Nephron progenitor cell (in vitro differentiated cells): ENCODE data around the gene ASB9.
"Not testable (repeated sequence)": the region's sequence is repeated elsewhere in the genome, so short reads cannot be mapped to it uniquely, and the experiment has no call there.

ENCODE experiments used
- DNase-seq: peaks from one replicate; pipeline ENCODE4 v3.0.0; 2021
- H3K27ac Mint-ChIP-seq: 2 replicates; pipeline ENCODE4 v1.8.0; 2021; ENCODE audit warnings: mild to moderate bottlenecking, moderate library complexity, mixed read lengths
- H3K27me3 Mint-ChIP-seq: 2 replicates; pipeline ENCODE4 v1.8.0; 2021; ENCODE audit warnings: mild to moderate bottlenecking, low read depth, mixed read lengths; ENCODE audit not compliant: poor library complexity
- H3K36me3 Mint-ChIP-seq: 2 replicates; pipeline ENCODE4 v1.8.0; 2021; ENCODE audit warnings: low read depth, mixed read lengths
- H3K4me1 Mint-ChIP-seq: 2 replicates; pipeline ENCODE4 v1.8.0; 2021; ENCODE audit warnings: mixed read lengths
- H3K4me3 Mint-ChIP-seq: 2 replicates; pipeline ENCODE4 v1.8.0; 2021; ENCODE audit warnings: mild to moderate bottlenecking, moderate library complexity, mixed read lengths
- H3K9me3 Mint-ChIP-seq: 2 replicates; pipeline ENCODE4 v1.8.0; 2021; ENCODE audit warnings: mild to moderate bottlenecking, moderate library complexity, mixed read lengths
- CTCF ChIP-seq: fragments of 200-600 bp; sonication (generic); IDR thresholded peaks from 2 replicates; pipeline ENCODE4 v1.5.0; 2021; ENCODE audit warnings: antibody characterized with exemption

ASB9 gene

GRCh38 chrX:15200871-15201270 is 69.0 kb downstream of the ASB9 start:
- Mint-ChIP-seq H3K9me3 (peaks cover 34% of the 10 kb centered on the region), H3K36me3 (no peaks in the 10 kb centered on the region), H3K27me3 (peaks cover 3% of the 10 kb centered on the region), H3K27ac (no peak overlapping the region), H3K4me3 (no peak overlapping the region), H3K4me1 (no peaks in the 10 kb centered on the region)
- no peak for TF ChIP-seq CTCF
- DNase-seq = no peak

- peaks cover 38% of the 10 kb centered on the region for H3K9me3 Mint-ChIP-seq
- not testable (repeated sequence) for H3K27ac Mint-ChIP-seq, H3K36me3 Mint-ChIP-seq, H3K4me3 Mint-ChIP-seq, H3K27me3 Mint-ChIP-seq, H3K4me1 Mint-ChIP-seq, DNase-seq
Observed at GRCh38 chrX:15198608-15199202, 71.2 kb downstream of the ASB9 start.

- no peak overlapping the region for H3K27ac Mint-ChIP-seq
Observed at GRCh38 chrX:15194146-15194545, 75.7 kb downstream of the ASB9 start.

More at GRCh38 chrX:15194146-15194545, 75.7 kb downstream of the ASB9 start:
- Mint-ChIP-seq H3K4me1 (no peaks in the 10 kb centered on the region), H3K4me3 (no peak overlapping the region), H3K27me3 (no peaks in the 10 kb centered on the region), H3K9me3 (peaks cover 19% of the 10 kb centered on the region), H3K36me3 (no peaks in the 10 kb centered on the region)
- DNase-seq = no peak
- TF ChIP-seq CTCF = no peak
